GM21367 (cell line): ENCODE data around the gene FNIP2.
"Not testable (repeated sequence)": the region's sequence is repeated elsewhere in the genome, so short reads cannot be mapped to it uniquely, and the experiment has no call there.

Experiments
- ATAC-seq: cut with Tn5 transposase; IDR thresholded peaks from one replicate; pipeline ENCODE4 v1.9.1; 2021; ENCODE audit not compliant: unreplicated experiment

The FNIP2 gene

DNA sequence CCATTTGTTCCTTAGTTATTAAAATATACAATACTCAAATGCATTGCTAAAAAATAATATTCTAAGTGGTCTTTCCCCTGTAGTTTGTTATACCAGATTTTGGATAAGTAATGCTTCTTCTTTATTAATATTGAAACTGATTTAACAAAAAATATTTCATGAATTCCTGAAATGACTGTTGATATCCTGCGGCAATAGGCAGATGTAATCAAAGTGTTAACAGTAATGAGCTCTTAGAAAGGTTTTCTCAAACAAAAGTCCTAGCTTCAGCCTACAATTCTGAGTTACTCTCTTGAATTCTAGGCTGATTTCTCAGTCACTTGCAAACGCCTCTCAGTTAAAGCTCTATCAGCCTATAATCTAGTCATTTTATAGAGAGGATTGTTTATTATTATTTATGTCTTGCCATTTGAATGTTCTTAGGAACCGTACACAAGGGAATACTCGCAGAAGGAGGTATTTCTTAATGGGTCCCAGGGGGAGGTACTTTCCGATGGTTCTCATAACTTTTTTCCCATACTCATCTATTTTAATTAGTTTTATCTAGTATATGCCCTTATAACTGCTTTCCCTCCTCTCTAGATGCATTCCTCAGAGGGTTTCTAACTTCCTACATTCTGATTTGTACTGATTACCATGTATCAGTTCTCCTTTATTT is 96.8 kb downstream of the FNIP2 start:
- ATAC-seq: no peak

DNA sequence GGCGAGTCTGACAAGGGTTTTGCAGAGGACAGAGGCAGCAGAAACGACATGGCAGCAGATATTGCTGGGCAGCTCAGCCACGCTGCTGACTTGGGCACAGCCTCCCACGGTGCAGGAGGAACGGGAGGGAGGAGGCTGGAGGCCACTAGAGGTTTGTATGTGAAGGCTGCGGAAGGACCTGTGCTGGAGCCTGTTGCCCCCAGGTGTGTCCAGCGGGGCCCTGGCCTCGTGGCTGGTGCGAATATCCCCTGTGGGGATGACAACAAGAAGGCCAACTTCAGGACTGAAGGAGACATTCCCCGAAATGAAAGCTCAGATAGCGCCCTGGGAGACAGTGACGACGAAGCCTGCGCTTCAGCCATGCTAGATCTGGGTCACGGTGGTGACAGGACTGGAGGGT is 100.2 kb downstream of the FNIP2 start:
- no peak for ATAC-seq

DNA sequence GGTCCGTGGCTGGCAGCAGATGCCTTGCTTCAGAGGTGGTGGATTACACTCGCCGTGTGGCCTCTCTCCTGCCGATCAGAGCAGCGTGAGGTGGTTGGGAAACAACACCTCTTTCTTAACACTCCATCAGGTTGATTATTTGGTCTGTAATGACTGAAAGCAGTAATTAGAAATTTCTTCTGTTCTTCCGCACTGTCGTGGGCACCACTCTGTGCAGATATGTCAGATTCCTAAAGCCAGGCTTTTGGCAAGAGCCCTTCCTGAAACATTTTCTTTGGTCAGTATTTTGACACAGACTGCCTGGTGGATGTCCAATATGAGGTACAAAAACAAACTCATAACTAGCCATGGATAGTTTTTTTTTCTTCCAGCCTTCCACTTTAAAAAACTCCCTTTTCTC is 100.9 kb downstream of the FNIP2 start:
- ATAC-seq: no peak

- ATAC-seq: no peak
These were observed 101.4 kb downstream of the FNIP2 start for GRCh38 chr4:158870282-158870625.

DNA sequence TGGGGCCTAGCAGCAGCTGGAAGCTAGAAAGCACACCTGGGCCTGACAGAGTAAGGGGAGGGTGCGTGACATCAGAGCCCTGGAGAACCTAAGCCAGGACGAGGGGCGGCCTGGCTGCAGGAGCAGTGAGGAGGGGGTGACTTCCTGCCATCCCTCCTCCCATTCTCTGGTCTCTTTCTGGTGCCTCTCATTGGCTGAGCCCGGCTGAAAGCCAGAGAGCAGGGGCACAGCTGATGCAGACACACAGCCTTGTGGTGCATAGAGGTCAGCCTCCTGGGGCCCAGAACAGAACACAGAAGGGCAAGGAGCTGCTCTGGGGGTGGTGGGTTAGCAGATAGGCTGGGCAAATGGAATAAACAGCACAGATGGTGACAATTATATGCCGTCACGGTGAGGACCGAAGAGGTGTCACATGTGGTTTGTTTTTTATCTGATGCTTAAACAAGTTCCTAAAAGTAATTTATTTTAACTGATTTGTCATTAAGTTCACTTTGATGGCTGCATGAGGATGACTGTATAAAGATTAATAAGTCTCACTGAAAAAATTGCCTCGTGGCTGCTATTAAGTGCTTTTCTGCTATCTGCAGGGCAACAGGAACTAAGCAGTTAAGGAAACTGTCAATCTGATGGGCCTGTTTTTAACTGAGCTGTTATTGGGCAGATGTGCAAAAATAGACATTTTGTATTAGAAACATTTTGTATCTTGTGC is 102.0 kb downstream of the FNIP2 start:
- ATAC-seq: no peak

DNA sequence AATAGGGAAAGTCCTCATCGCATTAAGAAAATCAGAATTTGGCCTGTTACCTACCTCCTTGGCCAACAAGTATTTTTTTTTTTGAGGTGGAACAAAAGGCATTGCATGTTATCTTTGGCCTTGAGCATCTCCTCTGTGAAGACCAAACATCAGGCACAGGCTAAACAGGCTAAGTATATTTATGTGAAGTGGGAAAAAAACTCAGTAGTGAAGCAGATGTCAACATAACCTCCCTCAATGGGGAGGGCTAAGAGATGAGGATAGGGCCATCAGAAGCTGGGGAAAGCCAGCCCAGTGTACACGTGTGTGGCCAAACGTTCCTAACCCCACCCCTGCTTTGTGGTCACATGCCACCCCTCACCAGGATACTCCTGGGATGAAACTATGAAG is 102.5 kb downstream of the FNIP2 start:
- no peak for ATAC-seq

DNA sequence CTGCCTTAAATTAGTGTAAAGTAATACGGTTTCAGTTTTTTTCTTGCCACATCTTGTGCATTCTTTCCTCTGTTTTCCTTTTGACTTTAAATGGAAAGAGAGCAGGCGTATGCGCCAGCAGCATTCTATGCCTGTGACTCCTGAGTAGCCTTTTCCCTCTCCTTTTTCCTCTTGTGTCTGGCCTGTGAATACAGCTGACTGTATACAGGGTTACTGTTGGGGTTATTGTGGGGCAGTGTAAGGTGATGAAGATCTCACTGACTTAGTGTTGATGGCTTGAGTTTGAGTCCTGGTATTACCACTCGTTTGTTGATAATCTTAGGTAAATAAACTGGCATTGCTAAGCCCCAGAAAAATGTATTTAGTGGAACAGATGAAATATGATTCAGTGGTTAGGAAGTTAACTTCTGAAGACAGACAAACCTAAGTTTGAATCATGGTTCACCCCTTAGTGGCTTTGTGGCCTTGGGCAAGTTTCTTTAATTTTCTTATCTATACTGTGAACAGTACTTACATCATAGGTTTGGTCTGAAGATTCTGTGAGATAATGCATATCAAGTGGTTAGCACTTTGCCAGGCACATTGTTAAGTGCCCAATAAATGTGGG is 105.1 kb downstream of the FNIP2 start:
- ATAC-seq: no peak

DNA sequence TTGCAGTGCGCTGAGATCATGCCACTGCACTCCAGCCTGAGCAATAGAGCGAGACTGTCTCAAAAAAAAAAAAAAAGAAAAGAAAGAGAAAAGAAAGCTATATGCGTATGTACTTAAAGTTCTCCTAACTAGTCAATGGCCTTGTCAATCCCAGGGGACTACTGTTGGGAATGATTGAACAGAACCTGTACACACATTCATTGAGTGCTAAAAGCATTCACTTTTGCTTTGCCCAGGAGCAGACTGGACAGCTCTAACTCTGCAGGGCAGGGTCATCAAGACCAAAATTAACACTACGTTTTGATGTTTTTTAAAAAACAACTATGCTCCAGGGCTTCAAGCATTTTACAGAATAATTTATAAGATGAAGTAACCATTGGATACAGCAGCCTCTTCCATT is 106.2 kb downstream of the FNIP2 start:
- no peak for ATAC-seq

DNA sequence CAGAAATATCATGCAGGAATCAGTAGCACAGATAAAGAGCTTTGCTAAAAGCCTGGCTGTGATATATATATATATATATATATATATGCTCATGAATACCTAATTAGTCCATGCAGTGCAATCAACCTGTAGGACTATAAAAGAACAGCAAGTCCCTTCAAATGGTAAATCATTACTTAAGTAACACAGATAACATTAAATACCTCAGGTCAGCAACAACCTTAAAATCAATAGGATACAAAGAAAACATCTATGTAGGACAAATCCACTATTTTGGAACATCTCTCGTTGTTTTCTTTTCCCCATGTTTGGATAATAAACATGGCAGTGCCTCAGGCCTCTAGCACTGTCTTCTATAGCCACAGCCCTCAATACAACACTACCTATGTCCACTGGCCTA is 106.6 kb downstream of the FNIP2 start:
- ATAC-seq: no peak

- ATAC-seq: no peak
These were observed 108.2 kb downstream of the FNIP2 start for GRCh38 chr4:158877069-158877468.

- not testable (repeated sequence) for ATAC-seq
These were observed 113.3 kb downstream of the FNIP2 start for GRCh38 chr4:158882142-158882541.

DNA sequence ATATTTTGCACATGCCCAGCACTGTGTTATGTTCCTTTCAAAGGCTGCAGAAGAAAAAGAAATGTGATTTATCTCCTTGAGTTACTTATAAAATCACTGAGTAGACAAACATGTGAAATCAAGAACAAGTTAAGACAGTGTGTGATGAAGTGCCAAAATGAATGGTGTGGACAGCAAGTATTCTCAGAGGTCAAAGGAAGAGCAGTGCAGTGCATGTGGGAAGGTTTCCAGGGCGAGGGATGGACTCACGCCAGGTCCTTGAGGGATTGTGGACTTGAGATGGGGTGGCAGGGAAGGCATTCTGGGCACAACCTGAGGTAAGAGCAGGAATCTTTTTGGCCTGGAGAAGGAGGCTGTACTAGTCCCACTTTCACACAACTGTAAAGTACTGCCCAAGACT is 115.5 kb downstream of the FNIP2 start:
- no peak for ATAC-seq

DNA sequence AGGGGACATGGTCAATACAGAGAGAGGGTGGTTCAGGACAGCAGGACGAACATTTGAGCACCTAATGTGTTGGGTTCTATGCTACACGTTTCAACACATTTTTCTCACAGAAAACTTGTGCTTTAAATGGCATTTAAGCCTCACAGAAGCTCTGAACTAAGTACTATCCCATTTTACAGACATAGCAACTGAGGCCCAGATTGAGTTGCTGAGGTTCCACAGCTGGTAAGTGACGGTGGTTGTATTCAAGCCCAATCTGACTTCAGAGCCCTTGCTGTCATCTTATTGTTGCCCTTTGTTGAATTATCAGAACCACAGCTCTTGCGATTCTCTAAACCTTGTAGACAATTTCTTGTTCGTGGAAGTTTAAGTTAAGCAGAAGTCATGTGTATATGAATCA is 116.7 kb downstream of the FNIP2 start:
- no peak for ATAC-seq

- no peak for ATAC-seq
These were observed 121.5 kb downstream of the FNIP2 start for GRCh38 chr4:158890294-158890693.

GRCh38 chr4:158891256-158891655 is 122.4 kb downstream of the FNIP2 start:
- no peak for ATAC-seq

DNA sequence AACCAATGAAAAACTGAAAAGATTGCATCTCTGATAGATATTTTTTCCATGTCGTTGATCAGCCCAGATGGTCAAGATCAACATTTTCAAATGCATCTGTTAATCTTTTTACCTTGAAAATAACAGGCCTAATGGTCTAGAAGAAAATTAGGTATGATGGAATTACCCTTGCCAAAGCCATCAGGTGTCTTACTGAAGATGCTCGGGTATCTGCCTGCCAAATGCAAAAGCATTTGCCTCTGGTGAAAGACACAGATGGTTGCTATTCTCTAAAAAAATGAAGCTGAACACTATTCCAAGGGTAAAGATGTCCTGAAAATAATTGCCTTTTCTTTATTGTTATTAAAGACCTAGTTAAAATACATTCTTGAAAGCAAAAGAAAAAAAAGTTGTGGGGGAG is 126.0 kb downstream of the FNIP2 start:
- ATAC-seq: no peak

DNA sequence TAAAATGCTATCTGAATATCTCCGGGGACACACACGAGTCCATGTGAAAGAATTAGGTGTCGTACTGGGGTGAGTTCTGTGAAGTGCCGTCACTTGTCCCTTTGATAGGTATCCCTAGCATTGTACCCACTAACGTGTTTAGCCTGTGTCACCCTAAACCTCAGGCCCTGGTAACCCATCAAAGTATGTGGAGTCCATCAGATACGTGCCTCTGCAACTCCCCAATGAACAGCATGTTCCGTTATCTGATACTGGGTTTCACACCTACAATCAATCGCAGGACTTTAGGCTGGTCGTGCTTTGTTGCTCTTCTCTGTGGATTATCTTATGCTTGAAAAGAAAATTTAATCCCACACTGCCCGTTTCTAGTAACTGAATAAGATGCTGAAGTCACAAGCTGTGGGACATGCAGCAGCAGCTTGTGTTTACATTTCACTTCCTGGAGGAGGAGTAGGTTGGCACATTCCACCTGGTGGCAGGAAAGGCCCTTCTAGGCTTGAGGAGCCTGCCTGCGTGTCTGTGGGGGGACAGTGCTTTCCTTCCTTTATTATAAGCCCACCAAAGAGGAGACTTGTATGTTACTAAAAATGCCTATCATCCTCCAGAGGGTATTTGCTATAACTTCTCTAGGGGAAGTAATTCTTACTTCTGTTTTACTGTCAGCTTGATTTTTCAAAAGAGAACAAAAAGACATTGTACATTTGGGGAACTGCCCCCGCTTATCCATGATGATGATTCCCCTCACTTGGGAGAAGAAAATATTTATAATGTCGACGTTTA is 127.2 kb downstream of the FNIP2 start:
- ATAC-seq: no peak

DNA sequence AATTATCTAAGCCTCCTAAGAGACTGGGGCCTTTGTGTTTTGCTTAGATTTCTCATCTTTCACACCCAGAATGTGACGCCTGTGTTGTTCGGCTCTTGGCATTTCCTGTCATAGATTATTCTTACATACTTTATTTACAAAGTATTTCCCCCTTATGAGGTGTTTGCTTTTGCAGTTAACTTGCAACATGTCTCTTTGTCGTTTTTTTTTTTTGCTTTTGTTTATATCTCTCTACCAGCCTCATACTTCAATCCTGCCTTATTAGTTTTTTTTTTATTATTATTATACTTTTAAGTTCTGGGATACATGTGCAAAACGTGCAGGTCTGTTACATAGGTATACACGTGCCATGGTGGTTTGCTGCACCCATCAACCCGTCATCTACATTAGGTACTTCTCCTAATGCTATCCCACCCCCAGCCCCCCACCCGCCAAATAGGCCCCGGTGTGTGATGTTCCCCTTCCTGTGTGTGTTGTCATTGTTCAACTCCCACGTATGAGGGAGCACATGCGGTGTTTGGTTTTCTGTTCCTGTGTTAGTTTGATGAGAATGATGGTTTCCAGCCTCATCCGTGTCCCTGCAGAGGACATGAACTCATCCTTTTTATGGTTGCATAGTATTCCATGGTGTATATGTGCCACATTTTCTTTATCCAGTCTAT is 127.9 kb downstream of the FNIP2 start:
- not testable (repeated sequence) for ATAC-seq

DNA sequence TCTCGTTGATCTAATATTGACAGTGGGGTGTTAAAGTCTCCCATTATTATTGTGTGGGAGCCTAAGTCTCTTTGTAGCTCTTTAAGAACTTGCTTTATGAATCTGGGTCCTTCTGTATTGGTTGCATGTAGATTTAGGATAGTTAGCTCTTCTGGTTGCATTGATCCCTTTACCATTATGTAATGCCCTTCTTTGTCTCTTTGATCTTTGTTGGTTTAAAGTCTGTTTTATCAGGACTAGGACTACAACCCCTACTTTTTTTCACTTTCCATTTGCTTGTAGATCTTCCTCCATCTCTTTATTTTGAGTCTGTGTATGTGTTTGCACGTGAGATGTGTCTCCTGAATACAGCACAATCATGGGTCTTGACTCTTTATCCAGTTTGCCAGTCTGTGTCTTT is 131.6 kb downstream of the FNIP2 start:
- not testable (repeated sequence) for ATAC-seq

DNA sequence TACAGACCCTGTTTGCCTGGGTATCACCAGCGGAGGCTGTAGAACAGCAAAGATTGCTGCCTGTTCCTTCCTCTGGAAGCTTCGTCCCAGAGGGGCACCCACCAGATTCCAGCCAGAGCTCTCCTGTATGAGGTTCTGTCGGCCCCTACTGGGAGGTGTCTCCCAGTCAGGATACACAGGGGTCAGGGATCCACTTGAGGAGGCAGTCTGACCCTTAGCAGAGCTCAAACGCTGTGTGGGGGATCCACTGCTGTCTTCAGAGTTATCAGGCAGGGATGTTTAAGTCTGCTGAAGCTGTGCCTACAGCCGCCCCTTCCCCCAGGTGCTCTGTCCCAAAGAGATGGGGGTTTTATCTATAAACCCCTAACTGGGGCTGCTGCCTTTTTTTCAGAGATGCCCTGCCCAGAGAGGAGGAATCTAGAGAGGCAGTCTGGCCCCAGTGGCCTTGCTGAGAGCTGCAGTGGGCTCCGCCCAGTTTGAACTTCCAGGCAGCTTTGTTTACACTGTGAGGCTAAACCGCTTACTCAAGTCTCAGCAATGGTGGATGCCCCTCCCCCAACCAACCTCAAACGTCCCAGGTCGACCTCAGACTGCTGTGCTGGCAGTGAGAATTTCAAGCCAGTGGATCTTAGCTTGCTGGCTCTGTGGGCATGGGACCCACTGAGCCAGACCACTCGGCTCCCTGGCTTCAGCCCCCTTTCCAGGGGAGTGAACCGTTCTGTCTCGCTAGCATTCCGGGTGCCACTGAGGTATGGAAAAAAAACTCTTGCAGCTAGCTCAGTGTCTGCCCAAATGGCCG is 133.7 kb downstream of the FNIP2 start:
- ATAC-seq: not testable (repeated sequence)
